Endothelial cell of umbilical vein (primary cell): ENCODE results near the gene MACF1.

ENCODE experiments used
- GATA2 ChIP-seq: IDR thresholded peaks from 2 replicates; pipeline ENCODE4 v1.7.0; 2011; ENCODE audit warnings: low read depth, mild to moderate bottlenecking, moderate library complexity, mixed read lengths, low read length; ENCODE audit not compliant: insufficient read length, insufficient read depth
- POLR2AphosphoS5 ChIP-seq: IDR thresholded peaks from 2 replicates; pipeline ENCODE4 v1.6.1; 2012; ENCODE audit warnings: low read depth, mild to moderate bottlenecking, control low read depth, low read length, moderate library complexity; ENCODE audit not compliant: insufficient read depth

GRCh38 chr1:39333296-39333695 lies 128.8 kb downstream of the MACF1 start:
- TF ChIP-seq GATA2, result no peak
- no peak for TF ChIP-seq POLR2AphosphoS5
